Myocyte (in vitro differentiated cells): ENCODE data around the gene RHNO1. TPM values are rescaled to one million over a fixed set of nuclear protein-coding genes. Genes with fewer than 3 reads are reported as not detected.
"Not testable (repeated sequence)": the region's sequence is repeated elsewhere in the genome, so short reads cannot be mapped to it uniquely, and the experiment has no call there.

ENCODE experiments used
- DNase-seq: peaks from one replicate; pipeline ENCODE4 v3.0.0-alpha.2; 2012; ENCODE audit warnings: low read depth
- total RNA-seq: library from RNA; depleted of rRNA; stranded (reverse); fragments of >200 nt; gene quantifications from 2 replicates; pipeline ENCODE4 v1.2.3, GENCODE V29; 2014

The RHNO1 gene
- total RNA-seq, 1 donor from 2014 or later: 24.3 TPM

- no peak for DNase-seq
Observed at GRCh38 chr12:2858334-2858733, 18.7 kb upstream of the RHNO1 start.

- no peak for DNase-seq
Observed at GRCh38 chr12:2858944-2859421, 18.0 kb upstream of the RHNO1 start.

- no peak for DNase-seq
Observed at GRCh38 chr12:2860170-2860569, 16.9 kb upstream of the RHNO1 start.

- DNase-seq: no peak
Observed at GRCh38 chr12:2862876-2863275, 14.1 kb upstream of the RHNO1 start.

GRCh38 chr12:2863402-2863801, 13.6 kb upstream of the RHNO1 start:
- DNase-seq: not testable (repeated sequence)

- no peak for DNase-seq
Observed at GRCh38 chr12:2864198-2864597, 12.8 kb upstream of the RHNO1 start.

- not testable (repeated sequence) for DNase-seq
Observed at GRCh38 chr12:2868986-2869632, 7.9 kb upstream of the RHNO1 start.

GRCh38 chr12:2876431-2877046, 484 bp upstream of the RHNO1 start:
- DNase-seq: no peak

GRCh38 chr12:2877953-2878732, 1.1 kb downstream of the RHNO1 start:
- DNase-seq: peak; percentile 12

GRCh38 chr12:2879853-2880252, 2.8 kb downstream of the RHNO1 start:
- no peak for DNase-seq

GRCh38 chr12:2884810-2885209, 7.8 kb downstream of the RHNO1 start:
- no peak for DNase-seq

GRCh38 chr12:2886768-2887450, 9.9 kb downstream of the RHNO1 start:
- no peak for DNase-seq

- DNase-seq: no peak
Observed at GRCh38 chr12:2890001-2890387, 13.0 kb downstream of the RHNO1 start.

- peak; percentile 99 for DNase-seq
Observed at GRCh38 chr12:2890388-2891239, 13.6 kb downstream of the RHNO1 start, which contains the start of gene TULP3. TULP3 (plus strand) TSS chr12:2890891; CDS start chr12:2890948, 57 bp downstream.

- DNase-seq: peak; percentile 72
Observed at GRCh38 chr12:2891240-2892053, 14.4 kb downstream of the RHNO1 start.

- no peak for DNase-seq
Observed at GRCh38 chr12:2892246-2892645, 15.2 kb downstream of the RHNO1 start.

- DNase-seq: peak; percentile 64
Observed at GRCh38 chr12:2893007-2893406, 16.0 kb downstream of the RHNO1 start.

GRCh38 chr12:2895051-2895451, 18.0 kb downstream of the RHNO1 start:
- DNase-seq: no peak

- DNase-seq: no peak
Observed at GRCh38 chr12:2895511-2895910, 18.5 kb downstream of the RHNO1 start.

GRCh38 chr12:2897418-2897817, 20.4 kb downstream of the RHNO1 start:
- no peak for DNase-seq
